Breast epithelium (tissue), 3 donors: ENCODE results near the gene OTX2.

Experiments used
- CTCF ChIP-seq, 3 donors: fragments of 450-650 bp; IDR thresholded peaks; one replicate each; pipeline ENCODE4 v1.5.1; 2016 to 2017; ENCODE audit warnings: antibody characterized with exemption in 3 of 3, mild to moderate bottlenecking in 3 of 3, moderate library complexity in 3 of 3
- POLR2AphosphoS5 ChIP-seq, 3 donors: sonication (generic); formaldehyde crosslinking; IDR thresholded peaks; one replicate each; pipeline ENCODE4 v1.6.1; 2017; ENCODE audit warnings: antibody characterized with exemption in 3 of 3

GRCh38 chr14:56854325-56854724 lies 44.0 kb upstream of the OTX2 start:
- TF ChIP-seq CTCF (IDR thresholded peaks at IDR 0.05) (no peak), POLR2AphosphoS5 (IDR thresholded peaks at IDR 0.05) (no peak)
